Left ventricle myocardium superior (tissue), 1 donor: ENCODE results near the gene CFAP157. TPM values are rescaled to one million over a fixed set of nuclear protein-coding genes. Genes with fewer than 3 reads are reported as not detected.

ENCODE experiments used
- ATAC-seq: fragments of 200-7000 bp; cut with Tn5 transposase; one replicate; pipeline ENCODE4 v1.9.1; 2020; ENCODE audit warnings: mild to moderate bottlenecking, moderate library complexity
- DNase-seq: peaks from one replicate; pipeline ENCODE4 v3.0.0-alpha.2; 2020
- intact Hi-C: fragments of 100-400 bp; cut with micrococcal nuclease; formaldehyde crosslinking; loops from one replicate; pipeline ENCODE4 v1.11.0; 2022
- total RNA-seq: library from RNA; stranded (reverse); fragmentation: NEBNext Ultra II Directional; extraction: Animal tissue kit (Norgen Biotek cat#: 25700); gene quantifications from one replicate; pipeline ENCODE4 v1.2.1, GENCODE V29; 2021
- donor health status: DM: no; HTN: yes; CAD: no; lungs with severe emphysema.

The CFAP157 gene
- total RNA-seq, 1 donor from 2014 or later: not detected

- intact Hi-C loops: no loop called here
- DNase-seq: no peak
- ATAC-seq: no peak
These were observed 5.1 kb downstream of the CFAP157 start for GRCh38 chr9:127711831-127712274.

GRCh38 chr9:127712371-127712770 is 5.6 kb downstream of the CFAP157 start:
- intact Hi-C loops: no loop called here
- DNase-seq: no peak
- no peak for ATAC-seq

GRCh38 chr9:127712867-127713266 is 6.1 kb downstream of the CFAP157 start:
- ATAC-seq: no peak
- intact Hi-C loops: no loop called here
- DNase-seq: no peak

GRCh38 chr9:127714020-127714750 is 7.4 kb downstream of the CFAP157 start:
- ATAC-seq (no peak), DNase-seq (no peak)
- intact Hi-C loops: no loop called here

- DNase-seq: peak; percentile 53
- intact Hi-C loops: no loop called here
- peak; percentile 24 for ATAC-seq
These were observed 8.2 kb downstream of the CFAP157 start for GRCh38 chr9:127714951-127715469.

GRCh38 chr9:127715470-127716337 is 8.9 kb downstream of the CFAP157 start, which contains the start of the genes PTRH1 and TTC16:
Gene PTRH1 (minus strand): TSS chr9:127715663. CDS start chr9:127715639, 24 bp downstream.
Gene TTC16 (plus strand): TSS chr9:127716079. CDS start chr9:127716146, 67 bp downstream.
- peak; percentile 98 for DNase-seq
- intact Hi-C loops: no loop called here
- peak; percentile 96 for ATAC-seq

- ATAC-seq: no peak
- intact Hi-C loops: no loop called here
- DNase-seq: no peak
These were observed 9.6 kb downstream of the CFAP157 start for GRCh38 chr9:127716412-127716811.

GRCh38 chr9:127717766-127718165 is 11.0 kb downstream of the CFAP157 start:
- intact Hi-C loops: no loop called here
- ATAC-seq (no peak), DNase-seq (no peak)

GRCh38 chr9:127720031-127720864 is 13.5 kb downstream of the CFAP157 start:
- no peak for DNase-seq
- intact Hi-C loops: no loop called here
- ATAC-seq: no peak

GRCh38 chr9:127720865-127721227 is 14.1 kb downstream of the CFAP157 start:
- DNase-seq (no peak), ATAC-seq (no peak)
- intact Hi-C loops: no loop called here

- ATAC-seq (no peak), DNase-seq (no peak)
- intact Hi-C loops: no loop called here
These were observed 14.6 kb downstream of the CFAP157 start for GRCh38 chr9:127721391-127721821.

GRCh38 chr9:127722055-127722745 is 15.4 kb downstream of the CFAP157 start:
- no peak for ATAC-seq

GRCh38 chr9:127723013-127723412 is 16.2 kb downstream of the CFAP157 start:
- ATAC-seq (no peak), DNase-seq (no peak)
- intact Hi-C loops: no loop called here

More at GRCh38 chr9:127722055-127722745, 15.4 kb downstream of the CFAP157 start:
- intact Hi-C loops: no loop called here
- DNase-seq: no peak

GRCh38 chr9:127723444-127723843 is 16.7 kb downstream of the CFAP157 start:
- ATAC-seq: no peak
- intact Hi-C loops: no loop called here
- no peak for DNase-seq

GRCh38 chr9:127724012-127724411 is 17.2 kb downstream of the CFAP157 start:
- intact Hi-C loops: no loop called here
- peak; percentile 57 for ATAC-seq
- DNase-seq: peak; percentile 73

GRCh38 chr9:127726871-127727270 is 20.1 kb downstream of the CFAP157 start:
- intact Hi-C loops: no loop called here
- ATAC-seq (no peak), DNase-seq (no peak)

GRCh38 chr9:127728808-127729207 is 22.0 kb downstream of the CFAP157 start:
- ATAC-seq: no peak
- intact Hi-C loops: no loop called here
- DNase-seq: no peak

GRCh38 chr9:127729522-127730256 is 22.9 kb downstream of the CFAP157 start:
- DNase-seq (no peak), ATAC-seq (no peak)
- intact Hi-C loops: loop anchor here (10.0 kb wide), 1 partner anchor 135 kb away; no protein-coding TSS in a partner anchor
